ENCODE results near the gene CASP5.
A peak's percentile ranks its signal among the peaks of the same experiment; 100 is the strongest.
"Not testable (repeated sequence)": the region's sequence is repeated elsewhere in the genome, so short reads cannot be mapped to it uniquely, and the experiment has no call there.

Gene CASP5

DNA sequence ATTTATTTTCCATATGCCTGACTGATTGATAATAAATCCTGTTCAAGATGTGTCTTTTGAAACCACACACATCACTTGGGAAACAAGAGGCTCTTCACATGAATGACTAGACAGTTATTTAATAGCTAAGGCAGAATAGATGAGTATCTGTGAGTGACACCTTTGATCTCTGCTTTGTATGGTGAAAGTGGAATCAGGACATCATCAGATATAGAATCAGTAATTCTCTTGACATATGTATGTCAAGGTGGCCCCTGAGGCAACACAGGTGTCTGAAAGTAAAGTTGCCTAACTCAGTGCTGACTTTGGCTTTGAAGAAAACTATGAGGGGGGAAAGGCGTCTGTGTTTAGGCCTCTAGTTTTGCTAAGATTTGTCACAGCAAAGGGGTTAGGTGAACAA lies 43.1 kb downstream of the CASP5 start:
- no peak for DNase-seq (ENCODE audit: extremely low read depth, low read depth)
- TF ChIP-seq, protein P1, sequence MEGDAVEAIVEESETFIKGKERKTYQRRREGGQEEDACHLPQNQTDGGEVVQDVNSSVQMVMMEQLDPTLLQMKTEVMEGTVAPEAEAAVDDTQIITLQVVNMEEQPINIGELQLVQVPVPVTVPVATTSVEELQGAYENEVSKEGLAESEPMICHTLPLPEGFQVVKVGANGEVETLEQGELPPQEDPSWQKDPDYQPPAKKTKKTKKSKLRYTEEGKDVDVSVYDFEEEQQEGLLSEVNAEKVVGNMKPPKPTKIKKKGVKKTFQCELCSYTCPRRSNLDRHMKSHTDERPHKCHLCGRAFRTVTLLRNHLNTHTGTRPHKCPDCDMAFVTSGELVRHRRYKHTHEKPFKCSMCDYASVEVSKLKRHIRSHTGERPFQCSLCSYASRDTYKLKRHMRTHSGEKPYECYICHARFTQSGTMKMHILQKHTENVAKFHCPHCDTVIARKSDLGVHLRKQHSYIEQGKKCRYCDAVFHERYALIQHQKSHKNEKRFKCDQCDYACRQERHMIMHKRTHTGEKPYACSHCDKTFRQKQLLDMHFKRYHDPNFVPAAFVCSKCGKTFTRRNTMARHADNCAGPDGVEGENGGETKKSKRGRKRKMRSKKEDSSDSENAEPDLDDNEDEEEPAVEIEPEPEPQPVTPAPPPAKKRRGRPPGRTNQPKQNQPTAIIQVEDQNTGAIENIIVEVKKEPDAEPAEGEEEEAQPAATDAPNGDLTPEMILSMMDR (IDR thresholded peaks at IDR 0.05; ENCODE audit: low read depth, low read length), result no peak

DNA sequence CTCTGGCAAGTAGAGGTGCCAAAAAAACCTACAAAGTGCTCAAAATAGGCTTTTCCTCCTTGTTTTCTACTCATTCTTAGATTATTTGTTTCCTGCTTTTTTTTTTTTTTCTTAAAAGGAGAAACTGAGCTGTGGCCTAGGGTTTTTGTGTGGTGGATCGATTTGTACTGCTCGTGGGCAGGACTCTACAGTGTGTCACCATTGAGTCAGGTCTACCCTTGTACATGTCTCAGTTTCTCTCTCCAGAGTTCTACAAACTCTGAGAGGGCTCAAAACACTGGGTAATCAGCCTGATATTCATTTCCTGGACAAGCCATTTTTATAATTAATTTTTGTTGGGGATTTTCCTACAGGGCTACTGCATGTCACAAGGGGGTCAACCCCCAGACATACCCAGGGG lies 49.4 kb downstream of the CASP5 start:
- TF ChIP-seq, protein P1 (IDR thresholded peaks at IDR 0.05; ENCODE audit: low read depth, low read length), result no peak
- DNase-seq (ENCODE audit: extremely low read depth, low read depth), result no peak

DNA sequence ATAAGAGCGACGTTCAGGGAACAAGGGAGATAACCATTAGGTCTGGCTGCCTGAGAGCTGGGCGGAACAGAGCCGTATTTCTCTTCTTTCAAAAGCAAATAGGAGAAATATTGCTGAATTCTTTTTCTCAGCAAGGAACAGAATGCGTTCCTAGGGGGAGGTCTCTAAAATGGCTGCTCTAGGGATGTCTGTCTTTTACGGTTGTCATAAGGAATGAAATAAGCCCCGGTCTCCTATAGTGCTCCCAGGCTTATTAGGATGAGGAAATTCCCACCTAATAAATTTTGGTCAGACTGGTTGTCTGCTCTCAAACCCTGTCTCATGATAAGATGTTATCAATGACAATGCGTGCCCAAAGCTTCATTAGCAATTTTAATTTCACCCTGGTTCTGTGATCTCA lies 50.0 kb downstream of the CASP5 start:
- not testable (repeated sequence) for DNase-seq (ENCODE audit: extremely low read depth, low read depth)

DNA sequence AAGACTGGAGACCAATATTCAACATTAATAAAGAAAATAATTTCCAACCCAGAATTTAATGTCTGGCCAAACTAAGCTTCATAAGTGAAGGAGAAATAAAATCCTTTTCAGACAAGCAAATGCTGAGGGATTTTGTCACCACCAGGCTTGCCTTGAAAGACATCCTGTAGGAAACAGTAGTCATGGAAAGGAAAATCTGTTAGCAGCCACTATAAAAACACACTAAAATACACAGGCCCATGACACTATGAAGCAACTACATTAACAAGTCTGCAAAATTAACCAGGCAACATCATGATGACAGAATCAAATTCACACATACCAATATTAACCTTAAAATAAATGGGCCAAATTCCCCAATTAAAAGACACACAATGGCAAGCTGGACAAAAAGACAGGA lies 52.2 kb downstream of the CASP5 start:
- TF ChIP-seq, protein P1 (IDR thresholded peaks at IDR 0.05; ENCODE audit: low read depth, low read length), result no peak
- DNase-seq (ENCODE audit: extremely low read depth, low read depth), result no peak

DNA sequence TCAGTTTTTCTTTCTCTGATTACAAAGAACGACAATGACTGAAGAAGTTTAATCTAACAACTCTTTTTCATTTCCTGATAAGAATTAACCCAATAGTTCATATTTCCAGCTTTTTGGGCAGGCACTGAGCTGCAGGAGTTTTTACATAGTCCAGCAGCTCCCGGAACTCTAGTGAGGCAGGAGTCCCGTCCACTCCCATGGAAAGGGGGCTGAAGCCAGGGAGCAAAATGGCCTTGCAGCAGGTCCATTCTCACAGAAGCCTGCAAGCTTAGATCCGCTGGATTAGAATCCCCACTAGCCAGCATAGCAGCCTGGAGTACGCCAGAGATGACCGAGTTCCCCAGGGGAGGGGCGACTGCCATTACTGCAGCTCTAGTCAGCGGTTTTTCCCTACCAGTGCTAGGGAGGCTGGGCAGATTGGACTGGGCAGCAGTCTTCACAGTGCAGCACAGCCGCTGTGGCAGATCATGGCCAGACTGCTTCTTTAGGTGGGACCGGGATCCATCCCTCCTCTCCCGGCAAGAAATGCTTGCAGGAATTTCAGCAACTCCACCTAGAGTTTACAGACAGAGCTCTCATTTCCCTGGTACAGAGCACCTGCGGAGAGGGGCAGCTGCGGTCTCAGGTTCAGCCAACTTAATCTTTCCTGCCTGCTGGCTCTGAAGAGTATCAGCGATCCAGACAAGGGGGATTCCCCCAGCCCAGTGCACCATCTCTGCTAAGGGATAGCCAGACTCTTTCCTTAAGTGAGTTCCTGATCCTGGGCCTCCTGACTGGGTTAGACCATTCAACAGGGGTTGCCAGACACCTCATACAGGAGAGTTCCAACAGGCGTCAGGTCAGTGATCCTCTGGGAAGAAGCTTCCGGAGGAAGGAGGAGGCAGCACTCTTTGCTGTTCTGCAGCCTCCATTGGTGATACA lies 53.9 kb downstream of the CASP5 start:
- DNase-seq (ENCODE audit: extremely low read depth, low read depth), result no peak
- TF ChIP-seq, protein P1 (IDR thresholded peaks at IDR 0.05; ENCODE audit: low read depth, low read length), result no peak

DNA sequence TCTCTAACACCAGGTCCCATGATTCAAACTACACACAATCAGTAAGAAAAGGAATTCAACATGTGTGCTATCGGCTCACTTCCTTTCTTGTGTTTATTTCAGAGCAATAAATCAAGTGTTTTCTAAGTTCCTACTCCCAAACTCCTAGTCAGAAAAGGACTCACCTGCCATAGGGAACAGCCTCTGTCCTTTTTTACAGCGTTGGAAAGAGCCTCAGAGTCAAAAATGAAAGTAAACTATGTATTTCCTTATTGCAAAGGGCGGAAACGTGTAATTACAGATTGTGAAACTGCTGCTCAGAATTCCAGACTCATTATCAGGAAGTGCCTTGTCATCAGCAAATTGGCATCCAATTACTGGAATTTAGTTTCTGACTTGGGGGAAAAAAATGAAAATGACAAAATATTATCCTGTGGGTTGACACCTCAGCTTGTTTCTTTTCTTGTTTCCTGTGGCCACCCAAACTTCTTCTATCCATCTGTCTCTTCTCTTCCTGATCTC lies 54.6 kb downstream of the CASP5 start, which contains the start of gene CASP4:
Gene CASP4 (minus strand): TSS at position 220 of the 501 bp plus-strand sequence. CDS start 49 bp downstream, at position 171.
- peak; percentile 74 for DNase-seq (ENCODE audit: extremely low read depth, low read depth)
- TF ChIP-seq, protein P1 (IDR thresholded peaks at IDR 0.05; ENCODE audit: low read depth, low read length), result no peak

DNA sequence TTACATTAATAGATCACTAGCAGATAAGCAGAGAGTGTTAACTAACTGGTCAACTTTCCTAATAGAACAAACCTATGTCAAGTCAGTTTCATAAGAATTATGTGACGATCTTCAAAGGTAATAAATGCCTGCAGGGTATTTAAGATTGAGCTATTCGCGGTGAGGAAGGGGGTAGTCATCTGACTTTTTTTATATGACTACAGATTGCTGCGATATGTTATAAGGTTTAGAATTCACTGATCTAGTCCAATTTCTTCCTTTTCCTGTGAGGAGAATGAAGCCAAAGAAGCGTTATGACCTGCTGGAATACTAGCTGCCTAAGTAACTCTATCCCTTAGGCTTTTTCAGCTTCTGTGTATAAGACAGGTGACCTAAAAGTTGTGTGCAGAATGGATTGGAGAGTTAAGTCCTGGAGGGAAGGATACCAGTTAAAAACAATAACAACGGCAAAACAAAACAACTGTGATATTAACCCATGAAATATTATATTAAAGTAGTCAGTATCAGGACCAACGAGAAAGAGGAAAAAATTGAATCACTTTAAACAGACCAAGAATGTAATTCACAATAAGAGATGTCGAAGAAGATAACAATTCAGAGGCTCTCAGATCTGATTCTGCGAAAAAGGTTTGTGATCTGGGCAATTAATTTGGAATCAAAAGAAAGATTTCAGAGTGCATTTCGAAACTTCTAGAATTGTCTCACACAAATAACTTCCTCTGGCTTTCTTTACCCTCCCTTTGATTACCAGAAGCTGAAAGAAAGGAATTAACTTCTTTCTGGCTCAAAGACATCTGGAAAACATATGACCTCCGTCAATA lies 55.2 kb downstream of the CASP5 start:
- TF ChIP-seq, protein P1 (IDR thresholded peaks at IDR 0.05; ENCODE audit: low read depth, low read length), result no peak
- no peak for DNase-seq (ENCODE audit: extremely low read depth, low read depth)
